NCI-H748 treated with DMSO at 0.1 percent for 48 hours (cell line): ENCODE results near the gene HOXB8.

ENCODE experiments used
- DNase-seq: peaks from one replicate; lab custom pipeline; 2025; lab: John Stamatoyannopoulos, UW

The HOXB8 gene

DNA sequence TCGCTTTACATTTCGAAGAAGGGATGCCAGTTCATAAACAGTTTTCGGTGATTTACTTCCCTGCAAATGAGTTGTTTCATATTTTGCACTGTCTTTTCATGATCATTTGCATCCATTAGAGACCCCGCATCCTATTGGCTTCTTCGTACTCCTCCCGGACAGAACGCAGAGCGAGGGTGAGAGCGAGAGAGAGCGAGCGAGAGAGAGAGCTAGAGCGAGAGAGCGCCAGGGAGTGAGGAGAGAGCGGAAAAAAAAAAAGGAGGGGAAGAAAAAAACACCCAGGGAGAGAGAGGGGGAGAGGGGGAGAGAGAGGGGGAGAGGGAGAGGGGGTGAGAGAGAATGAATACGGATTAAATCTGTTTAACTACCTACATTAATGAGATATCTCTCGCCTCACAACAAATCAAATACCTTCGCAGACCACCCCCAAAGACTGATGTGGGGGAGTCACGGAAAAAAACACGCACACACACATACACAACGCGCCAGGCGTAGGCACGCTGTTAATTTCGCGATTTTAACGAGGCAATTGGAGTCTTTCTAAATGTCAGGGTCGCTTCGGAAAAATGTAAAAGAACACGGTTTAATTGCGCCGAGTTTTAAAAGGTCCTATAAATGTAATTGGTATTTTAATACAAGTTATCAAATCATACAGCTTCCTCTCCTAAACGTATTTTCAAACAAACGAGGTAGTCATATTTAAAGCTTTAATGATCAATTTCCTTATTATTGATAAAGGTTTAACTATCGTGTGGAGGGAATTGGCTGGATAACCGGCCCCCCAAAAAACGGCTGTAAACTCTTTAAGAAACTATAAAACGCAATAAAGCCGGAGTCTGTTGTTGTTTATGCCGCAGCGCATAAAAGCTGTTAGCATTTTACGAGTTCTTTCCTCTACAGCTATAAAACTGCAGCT is at the start of gene HOXB8:
TSS of gene HOXB8 (minus strand) at position 246 of the 916 bp plus-strand sequence. CDS start 588 bp downstream, outside the sequence.
- DNase-seq, result no peak

GRCh38 chr17:48663134-48663924 is 48.2 kb upstream of the HOXB8 start:
- DNase-seq, result no peak

- DNase-seq, result no peak
Measured at GRCh38 chr17:48655913-48656312, 40.8 kb upstream of the HOXB8 start.

DNA sequence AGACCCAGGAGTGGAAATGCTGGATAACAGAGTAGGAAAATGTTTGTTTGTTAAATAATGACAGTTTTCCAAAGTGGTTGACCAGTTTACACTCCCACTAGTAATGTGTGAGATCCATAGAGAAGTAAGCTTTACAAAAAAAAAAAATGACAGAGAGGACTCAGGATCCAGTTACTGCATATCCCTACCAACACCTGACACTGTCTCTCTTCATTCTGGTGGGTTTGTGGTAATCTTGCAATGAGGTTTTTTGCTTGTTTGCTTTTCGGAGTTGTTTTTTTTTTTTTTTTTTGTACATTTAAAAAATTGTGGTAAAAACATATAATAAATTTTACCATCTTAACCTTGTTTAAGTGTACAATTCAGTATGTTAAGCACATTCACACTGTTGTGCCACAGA is 34.6 kb upstream of the HOXB8 start:
- DNase-seq, result no peak

DNA sequence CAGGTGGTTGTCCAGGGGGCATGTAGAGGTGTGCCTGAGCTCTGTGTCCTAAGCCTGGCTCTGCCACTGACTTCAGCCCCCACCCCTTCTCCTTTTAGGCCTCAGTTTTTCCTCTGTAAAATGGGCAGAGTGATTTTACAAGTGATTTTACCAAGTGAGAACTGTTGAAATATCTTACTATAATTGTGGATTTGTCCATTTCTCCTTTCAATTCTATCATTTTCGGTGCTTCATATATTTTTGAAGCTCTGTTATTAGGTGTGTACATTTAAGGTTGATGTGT is 32.8 kb upstream of the HOXB8 start:
- no peak for DNase-seq

DNA sequence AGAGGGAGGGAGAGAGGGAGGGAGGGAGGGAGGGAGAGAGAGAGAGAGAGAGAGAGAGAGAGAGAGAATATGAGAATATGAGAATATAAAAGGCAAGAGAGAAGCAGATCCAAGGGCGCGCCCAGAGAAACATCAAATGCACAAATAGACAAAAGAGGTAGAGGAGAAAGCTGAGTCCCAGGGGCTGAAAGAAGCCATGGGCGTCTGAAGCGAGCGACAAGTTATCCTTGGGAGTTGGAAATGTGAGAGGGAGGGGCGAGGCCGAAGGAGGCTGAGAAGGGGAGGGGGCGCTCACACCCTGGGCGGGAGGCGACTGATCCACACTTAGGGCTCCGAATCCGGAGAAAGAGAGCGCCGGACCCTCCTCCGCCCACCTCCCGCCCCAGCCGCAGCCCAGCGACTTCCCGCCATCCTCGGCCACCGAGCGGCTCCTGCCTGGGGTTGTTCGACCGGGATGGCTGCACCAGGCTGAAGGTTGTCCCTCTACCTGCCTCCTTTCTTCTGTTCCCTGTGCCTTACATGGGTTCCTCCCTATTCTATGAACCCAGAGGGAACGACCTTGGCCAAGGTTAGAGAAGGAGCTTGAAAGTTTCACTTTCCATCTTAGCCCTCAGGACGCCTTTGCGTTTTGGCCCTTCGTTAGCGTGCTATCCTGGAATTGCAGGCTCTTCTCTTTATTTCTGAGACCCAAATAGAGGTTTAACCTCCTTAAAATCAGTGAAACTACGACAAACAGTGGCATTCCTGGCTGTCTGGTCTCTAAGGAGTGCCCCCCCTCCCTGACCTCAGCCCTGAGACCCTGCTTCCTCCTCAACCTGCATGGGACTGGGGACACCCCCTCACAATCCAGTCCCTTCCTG is 32.2 kb upstream of the HOXB8 start:
- DNase-seq, result peak; percentile 33

DNA sequence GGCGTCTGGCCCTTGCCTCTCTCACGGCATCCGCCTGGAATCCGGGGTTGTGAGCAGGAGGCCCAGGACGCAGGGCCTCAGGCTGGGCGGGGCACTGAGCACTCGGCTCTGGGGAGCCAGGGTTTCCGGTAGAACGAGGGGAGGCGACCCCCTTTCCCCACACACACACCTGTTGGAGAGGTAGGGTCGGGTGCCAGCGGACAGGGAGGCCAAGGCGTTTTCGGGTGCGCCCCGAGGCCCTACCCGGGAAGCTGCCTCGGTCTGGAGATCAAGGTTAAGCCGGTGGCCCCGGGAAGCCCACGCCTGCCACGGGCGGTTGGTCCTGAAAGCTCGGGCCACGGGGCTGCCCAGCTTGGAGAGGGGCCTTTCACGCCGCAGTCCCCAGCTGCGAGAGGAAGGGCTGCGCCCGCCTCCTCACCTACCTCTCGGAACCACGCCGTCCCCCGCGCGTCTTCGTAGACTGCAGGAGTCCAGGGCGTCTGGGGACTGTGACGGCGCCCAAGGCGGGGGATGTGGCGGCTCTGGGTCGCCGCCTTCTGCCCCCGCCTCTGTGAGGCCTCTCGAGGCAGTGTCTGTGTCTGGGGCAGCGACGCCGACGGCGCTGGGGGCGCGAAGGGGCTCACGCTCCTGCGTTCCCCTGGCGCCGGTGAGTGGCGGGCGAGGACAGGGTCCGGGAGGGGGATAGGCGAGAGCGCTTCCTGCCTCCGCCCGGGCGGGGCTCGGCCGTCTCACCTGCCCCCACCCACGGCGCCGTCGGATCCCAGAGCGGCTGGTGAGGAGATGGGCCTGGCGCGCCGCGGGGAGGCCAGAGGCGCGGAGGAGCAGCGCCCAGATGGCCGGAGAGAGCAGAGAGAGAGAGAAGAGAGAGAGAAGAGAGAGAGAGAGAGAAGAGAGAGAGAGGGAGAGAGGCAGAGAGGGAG is 31.4 kb upstream of the HOXB8 start:
- DNase-seq, result peak; percentile 20

DNA sequence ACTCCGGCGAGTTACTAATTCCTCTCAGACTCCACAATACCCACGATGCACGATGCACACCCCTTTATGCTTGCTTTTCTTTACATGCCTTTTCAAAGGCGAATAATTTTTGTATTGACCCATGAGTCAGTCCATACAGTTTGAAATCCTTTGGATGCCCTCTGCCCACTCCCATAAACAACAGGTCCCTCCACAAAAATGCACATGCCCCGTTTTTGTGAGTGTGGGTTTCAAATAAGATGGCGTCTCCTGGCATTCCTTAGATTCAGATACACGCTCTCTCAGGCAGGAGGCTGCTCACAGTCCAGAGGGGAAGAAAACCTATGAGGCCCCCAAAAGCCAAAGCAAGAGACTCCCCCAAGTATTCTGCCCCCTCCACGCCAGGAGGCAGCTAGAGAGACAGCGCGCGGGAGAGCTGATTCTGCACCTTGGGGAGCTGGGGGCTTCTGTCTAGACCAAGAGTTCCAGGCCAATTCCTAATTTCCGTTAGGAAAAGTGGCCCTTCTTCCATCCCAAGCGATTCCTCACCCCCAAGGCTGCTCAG is 30.6 kb upstream of the HOXB8 start:
- DNase-seq, result no peak

GRCh38 chr17:48644910-48645557 is 29.9 kb upstream of the HOXB8 start:
- DNase-seq, result no peak

DNA sequence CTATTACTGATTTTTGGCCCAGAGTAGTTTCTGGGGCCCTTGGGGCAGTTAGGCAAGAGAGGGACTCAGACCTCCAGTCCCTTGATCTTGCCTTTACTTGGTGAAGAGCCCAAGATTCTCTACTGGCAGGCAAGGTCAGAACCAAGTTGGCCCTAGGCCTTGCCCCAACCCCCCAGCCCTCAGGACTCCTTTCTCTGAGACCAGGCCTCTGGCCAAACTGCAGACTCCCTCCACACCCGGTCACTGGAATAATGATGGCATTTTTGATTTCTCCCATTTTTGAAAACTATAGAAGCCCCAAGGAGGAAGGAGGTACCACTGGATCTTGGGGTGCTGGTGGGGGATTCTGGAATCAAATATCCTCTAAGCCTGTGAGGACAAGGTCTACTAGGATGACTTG is 29.1 kb upstream of the HOXB8 start:
- DNase-seq, result no peak

DNA sequence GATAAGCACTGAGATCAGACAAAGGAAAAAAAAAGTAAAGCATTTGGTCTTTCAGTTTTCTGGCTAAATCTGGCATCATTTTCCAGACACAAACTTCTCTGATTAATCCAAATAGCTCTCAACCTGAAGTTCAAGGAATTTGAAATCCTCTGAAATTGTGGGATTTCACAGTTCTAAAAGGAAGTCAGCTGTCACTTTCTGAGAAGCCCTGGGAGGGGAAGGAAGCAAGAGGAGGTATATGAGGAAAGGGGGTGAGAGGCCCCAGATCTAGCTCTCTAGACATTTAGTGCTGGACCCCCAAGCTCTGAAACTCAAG is 28.6 kb upstream of the HOXB8 start:
- no peak for DNase-seq

DNA sequence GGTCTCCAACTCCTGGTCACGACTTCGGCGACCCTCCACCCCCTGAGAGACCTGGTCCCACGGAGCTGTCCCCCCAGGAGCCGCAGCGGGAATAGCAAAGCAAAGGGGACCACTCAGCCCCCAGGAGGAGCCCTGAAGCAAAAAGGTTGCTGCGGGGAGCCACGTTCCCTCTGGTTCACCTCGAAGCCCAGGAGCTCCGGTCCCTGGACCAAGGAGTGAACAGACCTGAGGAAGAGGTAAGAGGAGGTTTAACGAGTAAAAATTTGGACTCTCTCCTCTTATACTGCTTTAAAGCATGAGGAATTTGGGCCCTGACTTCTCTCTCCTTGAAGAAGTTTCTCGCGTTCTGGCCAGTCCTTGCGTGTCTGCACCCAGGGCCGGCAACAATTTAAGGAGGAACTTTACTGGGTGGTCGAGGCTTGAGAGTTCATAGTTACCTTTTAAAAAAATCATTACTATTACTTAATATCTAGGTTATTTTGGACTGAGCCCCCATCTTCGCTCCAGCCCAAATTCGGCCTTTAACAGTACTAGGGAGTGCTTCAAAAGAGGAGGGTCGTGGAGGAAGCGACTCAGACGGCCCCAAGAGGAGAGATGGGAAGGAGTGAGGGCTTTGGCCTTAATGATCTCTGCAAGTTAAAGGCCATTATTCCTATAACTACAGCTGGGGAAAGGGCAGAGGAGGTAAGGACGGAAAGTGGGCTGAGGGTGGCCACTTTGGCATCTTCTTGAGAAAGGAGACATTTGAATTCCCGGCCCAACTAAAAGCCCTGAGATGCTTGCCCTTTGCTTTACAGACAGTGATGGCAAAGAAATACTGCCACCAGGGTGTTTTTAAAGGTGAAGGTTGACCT is 28.0 kb upstream of the HOXB8 start:
- no peak for DNase-seq

GRCh38 chr17:48642059-48642842 is 27.2 kb upstream of the HOXB8 start:
- DNase-seq, result no peak

GRCh38 chr17:48641541-48642058 is 26.5 kb upstream of the HOXB8 start:
- DNase-seq, result no peak

DNA sequence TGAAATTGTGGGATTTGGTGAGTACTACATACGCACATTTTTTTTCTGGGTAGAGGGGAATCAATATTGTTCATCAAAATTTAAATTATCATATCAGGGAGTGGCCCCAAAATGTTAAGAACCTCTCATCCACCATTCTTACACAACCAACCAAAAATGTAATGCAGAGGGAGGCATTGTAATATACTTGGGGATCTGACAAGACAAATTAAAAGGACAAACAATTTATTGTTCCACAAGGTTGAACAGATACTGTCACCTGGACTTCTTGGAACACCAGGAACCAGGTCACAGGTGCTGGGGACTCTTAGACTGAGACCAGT is 25.7 kb upstream of the HOXB8 start:
- no peak for DNase-seq

GRCh38 chr17:48639982-48640857 is 25.1 kb upstream of the HOXB8 start:
- DNase-seq, result no peak

GRCh38 chr17:48639136-48639535 is 24.0 kb upstream of the HOXB8 start:
- no peak for DNase-seq
